ENCODE data around the gene MRPS23.

Gene MRPS23

DNA sequence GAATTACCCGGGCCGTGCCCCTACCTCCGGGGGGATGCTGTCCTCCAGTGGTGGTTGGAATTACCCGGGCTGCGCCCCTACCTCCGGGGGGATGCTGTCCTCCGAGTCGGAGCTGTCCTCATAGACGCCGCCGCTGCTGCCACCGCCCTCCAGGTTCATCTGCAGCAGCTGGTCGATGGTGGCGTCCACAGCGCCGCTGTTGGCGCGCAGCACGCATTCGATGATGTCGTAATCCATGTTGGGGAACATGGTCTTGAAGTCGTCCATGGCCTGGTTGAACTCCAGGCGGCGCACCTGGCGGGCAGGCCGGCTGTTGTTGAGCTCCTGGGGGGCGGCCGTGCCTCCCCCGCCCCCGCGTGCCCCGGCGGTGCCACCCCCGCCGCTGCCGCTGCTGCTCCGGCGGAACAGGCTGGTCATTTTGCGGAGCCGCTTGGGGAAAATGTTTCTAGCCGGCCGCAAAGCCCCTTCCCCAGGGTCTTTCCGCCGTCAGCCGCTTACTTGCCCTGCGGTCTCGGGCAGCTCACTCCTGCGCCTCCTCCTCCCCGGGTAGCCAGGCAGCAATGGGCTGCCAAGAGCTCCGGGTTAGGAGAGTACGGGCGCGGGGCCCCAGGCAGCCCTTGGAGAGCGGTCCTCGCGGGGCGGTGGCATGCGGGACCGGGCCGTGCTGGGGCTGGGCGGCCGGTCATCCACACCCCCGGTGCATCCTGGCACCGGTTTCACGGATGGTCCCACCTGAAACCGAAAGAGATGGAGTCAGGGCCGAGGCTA, 35.5 kb upstream of the MRPS23 start:
- TF ChIP-seq POLR2AphosphoS5 (IDR thresholded peaks at IDR 0.05; ENCODE audit: low read depth, low read length) (no peak), SIN3A (IDR thresholded peaks at IDR 0.05; ENCODE audit: borderline replicate concordance, insufficient read depth, low read length) (no peak), FOXP2 (optimal IDR thresholded peaks at IDR 0.05; ENCODE audit: borderline replicate concordance, extremely low read depth, extremely low read length, insufficient read depth) (no peak), TAF1 (IDR thresholded peaks at IDR 0.05; ENCODE audit: borderline replicate concordance, insufficient read depth, low read length) (no peak)
- TF ChIP-seq, protein P1, sequence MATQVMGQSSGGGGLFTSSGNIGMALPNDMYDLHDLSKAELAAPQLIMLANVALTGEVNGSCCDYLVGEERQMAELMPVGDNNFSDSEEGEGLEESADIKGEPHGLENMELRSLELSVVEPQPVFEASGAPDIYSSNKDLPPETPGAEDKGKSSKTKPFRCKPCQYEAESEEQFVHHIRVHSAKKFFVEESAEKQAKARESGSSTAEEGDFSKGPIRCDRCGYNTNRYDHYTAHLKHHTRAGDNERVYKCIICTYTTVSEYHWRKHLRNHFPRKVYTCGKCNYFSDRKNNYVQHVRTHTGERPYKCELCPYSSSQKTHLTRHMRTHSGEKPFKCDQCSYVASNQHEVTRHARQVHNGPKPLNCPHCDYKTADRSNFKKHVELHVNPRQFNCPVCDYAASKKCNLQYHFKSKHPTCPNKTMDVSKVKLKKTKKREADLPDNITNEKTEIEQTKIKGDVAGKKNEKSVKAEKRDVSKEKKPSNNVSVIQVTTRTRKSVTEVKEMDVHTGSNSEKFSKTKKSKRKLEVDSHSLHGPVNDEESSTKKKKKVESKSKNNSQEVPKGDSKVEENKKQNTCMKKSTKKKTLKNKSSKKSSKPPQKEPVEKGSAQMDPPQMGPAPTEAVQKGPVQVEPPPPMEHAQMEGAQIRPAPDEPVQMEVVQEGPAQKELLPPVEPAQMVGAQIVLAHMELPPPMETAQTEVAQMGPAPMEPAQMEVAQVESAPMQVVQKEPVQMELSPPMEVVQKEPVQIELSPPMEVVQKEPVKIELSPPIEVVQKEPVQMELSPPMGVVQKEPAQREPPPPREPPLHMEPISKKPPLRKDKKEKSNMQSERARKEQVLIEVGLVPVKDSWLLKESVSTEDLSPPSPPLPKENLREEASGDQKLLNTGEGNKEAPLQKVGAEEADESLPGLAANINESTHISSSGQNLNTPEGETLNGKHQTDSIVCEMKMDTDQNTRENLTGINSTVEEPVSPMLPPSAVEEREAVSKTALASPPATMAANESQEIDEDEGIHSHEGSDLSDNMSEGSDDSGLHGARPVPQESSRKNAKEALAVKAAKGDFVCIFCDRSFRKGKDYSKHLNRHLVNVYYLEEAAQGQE (IDR thresholded peaks at IDR 0.05; ENCODE audit: insufficient read depth in 1 of 2, low read depth in 2 of 2, low read length in 2 of 2), result no peak

DNA sequence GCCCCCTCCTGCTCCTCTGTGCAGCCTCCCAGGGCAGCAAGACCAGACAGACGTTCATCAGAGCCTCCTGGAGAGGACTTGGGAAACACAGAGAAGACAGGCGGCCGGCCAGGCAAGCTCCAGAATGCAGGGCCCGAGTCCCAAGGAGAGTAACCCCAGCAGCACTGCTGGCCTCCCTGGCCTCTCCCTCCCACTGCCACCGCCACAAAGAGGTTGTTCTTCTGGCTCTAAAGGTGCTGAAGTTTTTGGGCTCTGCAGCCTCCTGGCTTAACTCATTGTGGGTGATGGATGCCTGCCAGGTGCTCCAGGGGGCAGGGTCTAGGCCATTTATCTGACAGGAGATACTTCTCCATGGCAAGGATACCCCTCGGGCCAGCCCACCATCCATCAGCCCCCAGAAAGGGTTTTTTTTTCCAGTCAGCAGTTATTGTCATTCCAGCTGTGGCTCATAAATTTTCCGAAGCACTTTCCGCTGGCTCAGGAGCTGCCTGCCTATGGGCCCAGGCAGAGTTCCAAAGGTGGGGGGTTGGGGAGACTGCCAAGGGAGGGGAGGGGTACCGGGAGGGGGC, 32.0 kb upstream of the MRPS23 start:
- TF ChIP-seq POLR2AphosphoS5 (IDR thresholded peaks at IDR 0.05; ENCODE audit: low read depth, low read length) (no peak), TAF1 (IDR thresholded peaks at IDR 0.05; ENCODE audit: borderline replicate concordance, insufficient read depth, low read length) (no peak), SIN3A (IDR thresholded peaks at IDR 0.05; ENCODE audit: borderline replicate concordance, insufficient read depth, low read length) (no peak), FOXP2 (optimal IDR thresholded peaks at IDR 0.05; ENCODE audit: borderline replicate concordance, extremely low read depth, extremely low read length, insufficient read depth) (no peak)
- TF ChIP-seq, protein P1 (IDR thresholded peaks at IDR 0.05; ENCODE audit: insufficient read depth in 1 of 2, low read depth in 2 of 2, low read length in 2 of 2), result no peak

DNA sequence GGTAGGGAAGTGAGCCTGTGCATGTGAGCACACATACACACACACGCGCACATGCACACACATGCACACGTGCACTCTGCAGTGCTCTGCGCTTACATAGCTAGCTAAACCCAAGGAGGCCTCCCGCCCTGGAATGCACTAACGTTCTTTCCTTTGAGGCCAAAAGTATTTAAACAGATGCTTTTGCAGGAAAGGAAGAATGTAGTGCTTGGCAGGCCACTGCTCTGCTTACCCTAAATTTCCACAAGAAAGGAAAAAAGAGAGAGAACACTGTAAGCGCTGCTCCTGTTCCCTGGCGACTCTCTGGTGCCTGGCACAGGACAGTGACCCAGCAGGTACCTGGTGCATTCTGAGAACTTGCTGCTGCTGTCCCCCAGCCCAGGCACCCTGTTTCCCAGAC, 31.3 kb upstream of the MRPS23 start:
- TF ChIP-seq SIN3A (IDR thresholded peaks at IDR 0.05; ENCODE audit: borderline replicate concordance, insufficient read depth, low read length) (no peak), POLR2AphosphoS5 (IDR thresholded peaks at IDR 0.05; ENCODE audit: low read depth, low read length) (no peak), FOXP2 (optimal IDR thresholded peaks at IDR 0.05; ENCODE audit: borderline replicate concordance, extremely low read depth, extremely low read length, insufficient read depth) (no peak), TAF1 (IDR thresholded peaks at IDR 0.05; ENCODE audit: borderline replicate concordance, insufficient read depth, low read length) (no peak)
- TF ChIP-seq, protein P1 (IDR thresholded peaks at IDR 0.05; ENCODE audit: insufficient read depth in 1 of 2, low read depth in 2 of 2, low read length in 2 of 2), result no peak

DNA sequence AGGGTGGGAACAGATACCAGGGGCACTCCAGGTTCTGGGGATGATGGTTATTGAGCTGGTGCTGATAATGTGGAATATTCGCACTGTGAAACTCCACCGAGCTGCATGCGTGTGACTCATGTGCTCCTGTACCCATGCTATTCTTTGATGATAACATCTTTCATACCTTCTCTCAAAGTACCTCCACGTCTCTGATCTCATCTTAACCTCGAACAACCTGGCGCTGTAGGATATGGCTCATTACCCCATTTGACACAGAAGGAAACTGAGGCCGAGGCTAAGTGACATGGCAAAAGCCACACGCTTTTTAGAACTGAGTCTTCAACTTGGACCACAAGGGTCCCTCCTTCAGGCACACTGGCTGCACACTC, 30.2 kb upstream of the MRPS23 start:
- TF ChIP-seq TAF1 (IDR thresholded peaks at IDR 0.05; ENCODE audit: borderline replicate concordance, insufficient read depth, low read length) (no peak), SIN3A (IDR thresholded peaks at IDR 0.05; ENCODE audit: borderline replicate concordance, insufficient read depth, low read length) (no peak), FOXP2 (optimal IDR thresholded peaks at IDR 0.05; ENCODE audit: borderline replicate concordance, extremely low read depth, extremely low read length, insufficient read depth) (no peak), POLR2AphosphoS5 (IDR thresholded peaks at IDR 0.05; ENCODE audit: low read depth, low read length) (no peak)
- TF ChIP-seq, protein P1 (IDR thresholded peaks at IDR 0.05; ENCODE audit: insufficient read depth in 1 of 2, low read depth in 2 of 2, low read length in 2 of 2), result no peak

Data from PFSK-1 (cell line).